Mononuclear cell (primary cell): ENCODE measurements around the gene DCC. TPM values are rescaled to one million over a fixed set of nuclear protein-coding genes. Genes with fewer than 3 reads are reported as not detected.

ENCODE experiments used
- H3K27me3 ChIP-seq: 2 replicates; pipeline ENCODE4 v1.6.0; 2011; ENCODE audit warnings: low read length, control low read depth; ENCODE audit not compliant: insufficient read depth
- H3K4me1 ChIP-seq: 2 replicates; pipeline ENCODE4 v1.5.1; 2011; ENCODE audit warnings: mild to moderate bottlenecking, low read length, control low read depth; ENCODE audit not compliant: insufficient read depth
- H3K4me3 ChIP-seq: 2 replicates; pipeline ENCODE4 v1.5.1; 2011; ENCODE audit warnings: mild to moderate bottlenecking, low read length, moderate library complexity
- H3K9me3 ChIP-seq: 2 replicates; pipeline ENCODE4 v1.5.1; 2011; ENCODE audit warnings: low read depth, mild to moderate bottlenecking, control low read depth, low read length
- total RNA-seq: library from RNA; depleted of rRNA; stranded (reverse); fragments of >200 nt; gene quantifications from one replicate; pipeline ENCODE4 v1.2.3, GENCODE V29; 2012

The DCC gene
- total RNA-seq, 1 donor, result under 0.01 TPM

- Histone ChIP-seq H3K4me1 (no peaks in the 10 kb centered on the region), H3K9me3 (no peaks in the 10 kb centered on the region), H3K4me3 (no peak overlapping the region), H3K27me3 (no peaks in the 10 kb centered on the region)
Observed at GRCh38 chr18:52475325-52475724, 135.3 kb downstream of the DCC start.

- Histone ChIP-seq H3K4me1 (no peaks in the 10 kb centered on the region), H3K27me3 (no peaks in the 10 kb centered on the region), H3K4me3 (no peak overlapping the region), H3K9me3 (no peaks in the 10 kb centered on the region)
Observed at GRCh38 chr18:52481116-52481515, 141.1 kb downstream of the DCC start.

GRCh38 chr18:52484977-52485376 lies 145.0 kb downstream of the DCC start:
- Histone ChIP-seq H3K27me3 (no peaks in the 10 kb centered on the region), H3K4me3 (no peak overlapping the region), H3K9me3 (no peaks in the 10 kb centered on the region), H3K4me1 (no peaks in the 10 kb centered on the region)

- no peak overlapping the region for H3K4me3 ChIP-seq
- no peaks in the 10 kb centered on the region for H3K9me3 ChIP-seq
- no peaks in the 10 kb centered on the region for H3K27me3 ChIP-seq
- no peaks in the 10 kb centered on the region for H3K4me1 ChIP-seq
Observed at GRCh38 chr18:52486052-52486451, 146.1 kb downstream of the DCC start.

GRCh38 chr18:52489396-52490306 lies 149.7 kb downstream of the DCC start:
- Histone ChIP-seq H3K9me3 (peaks cover 13% of the 10 kb centered on the region), H3K27me3 (no peaks in the 10 kb centered on the region), H3K4me3 (no peak overlapping the region), H3K4me1 (no peaks in the 10 kb centered on the region)

- no peaks in the 10 kb centered on the region for H3K4me1 ChIP-seq
Observed at GRCh38 chr18:52496426-52496825, 156.4 kb downstream of the DCC start.

GRCh38 chr18:52499016-52499415 lies 159.0 kb downstream of the DCC start:
- H3K4me1 ChIP-seq, result no peaks in the 10 kb centered on the region
- no peak overlapping the region for H3K4me3 ChIP-seq
- H3K9me3 ChIP-seq, result peaks cover 5% of the 10 kb centered on the region
- no peaks in the 10 kb centered on the region for H3K27me3 ChIP-seq

More at GRCh38 chr18:52496426-52496825, 156.4 kb downstream of the DCC start:
- peaks cover 13% of the 10 kb centered on the region for H3K9me3 ChIP-seq
- H3K4me3 ChIP-seq, result no peak overlapping the region
- H3K27me3 ChIP-seq, result no peaks in the 10 kb centered on the region

- H3K4me1 ChIP-seq, result no peaks in the 10 kb centered on the region
- no peaks in the 10 kb centered on the region for H3K9me3 ChIP-seq
- no peaks in the 10 kb centered on the region for H3K27me3 ChIP-seq
- no peak overlapping the region for H3K4me3 ChIP-seq
Observed at GRCh38 chr18:52499644-52500043, 159.6 kb downstream of the DCC start.

GRCh38 chr18:52504589-52504988 lies 164.6 kb downstream of the DCC start:
- Histone ChIP-seq H3K4me3 (no peak overlapping the region), H3K27me3 (no peaks in the 10 kb centered on the region)

GRCh38 chr18:52510139-52510538 lies 170.1 kb downstream of the DCC start:
- Histone ChIP-seq H3K4me1 (no peaks in the 10 kb centered on the region), H3K9me3 (no peaks in the 10 kb centered on the region), H3K27me3 (no peaks in the 10 kb centered on the region), H3K4me3 (no peak overlapping the region)

More at GRCh38 chr18:52504589-52504988, 164.6 kb downstream of the DCC start:
- Histone ChIP-seq H3K4me1 (no peaks in the 10 kb centered on the region), H3K9me3 (no peaks in the 10 kb centered on the region)

- H3K4me3 ChIP-seq, result no peak overlapping the region
- H3K9me3 ChIP-seq, result no peaks in the 10 kb centered on the region
- H3K27me3 ChIP-seq, result no peaks in the 10 kb centered on the region
- H3K4me1 ChIP-seq, result no peaks in the 10 kb centered on the region
Observed at GRCh38 chr18:52518086-52518485, 178.1 kb downstream of the DCC start.

GRCh38 chr18:52519021-52519420 lies 179.0 kb downstream of the DCC start:
- Histone ChIP-seq H3K27me3 (no peaks in the 10 kb centered on the region), H3K9me3 (no peaks in the 10 kb centered on the region), H3K4me1 (no peaks in the 10 kb centered on the region), H3K4me3 (no peak overlapping the region)

- H3K4me3 ChIP-seq, result no peak overlapping the region
- no peaks in the 10 kb centered on the region for H3K9me3 ChIP-seq
- no peaks in the 10 kb centered on the region for H3K27me3 ChIP-seq
- H3K4me1 ChIP-seq, result no peaks in the 10 kb centered on the region
Observed at GRCh38 chr18:52523566-52523965, 183.6 kb downstream of the DCC start.

- H3K27me3 ChIP-seq, result no peaks in the 10 kb centered on the region
- H3K4me1 ChIP-seq, result no peaks in the 10 kb centered on the region
- H3K4me3 ChIP-seq, result no peak overlapping the region
- no peaks in the 10 kb centered on the region for H3K9me3 ChIP-seq
Observed at GRCh38 chr18:52531836-52532235, 191.8 kb downstream of the DCC start.

GRCh38 chr18:52536039-52536438 lies 196.0 kb downstream of the DCC start:
- no peaks in the 10 kb centered on the region for H3K27me3 ChIP-seq
- no peak overlapping the region for H3K4me3 ChIP-seq
- no peaks in the 10 kb centered on the region for H3K4me1 ChIP-seq
- H3K9me3 ChIP-seq, result no peaks in the 10 kb centered on the region

- no peak overlapping the region for H3K4me3 ChIP-seq
- H3K9me3 ChIP-seq, result no peaks in the 10 kb centered on the region
- H3K4me1 ChIP-seq, result no peaks in the 10 kb centered on the region
- H3K27me3 ChIP-seq, result no peaks in the 10 kb centered on the region
Observed at GRCh38 chr18:52537261-52537660, 197.3 kb downstream of the DCC start.
